Stimulated activated CD8-positive, alpha-beta memory T cell treated with anti-CD3 and anti-CD28 coated beads, Interleukin-7, amount 100 ng/mL, for 48 hours (primary cell): ENCODE results near the gene CLASP2.
"Not testable (repeated sequence)": the region's sequence is repeated elsewhere in the genome, so short reads cannot be mapped to it uniquely, and the experiment has no call there.

Experiments used
- DNase-seq, 2 donors: peaks; one replicate each; pipeline ENCODE4 v3.0.0-alpha.2; 2020; ENCODE audit warnings: low read depth in 1 of 2; ENCODE audit errors: extremely low read depth in 1 of 2

The CLASP2 gene

DNA sequence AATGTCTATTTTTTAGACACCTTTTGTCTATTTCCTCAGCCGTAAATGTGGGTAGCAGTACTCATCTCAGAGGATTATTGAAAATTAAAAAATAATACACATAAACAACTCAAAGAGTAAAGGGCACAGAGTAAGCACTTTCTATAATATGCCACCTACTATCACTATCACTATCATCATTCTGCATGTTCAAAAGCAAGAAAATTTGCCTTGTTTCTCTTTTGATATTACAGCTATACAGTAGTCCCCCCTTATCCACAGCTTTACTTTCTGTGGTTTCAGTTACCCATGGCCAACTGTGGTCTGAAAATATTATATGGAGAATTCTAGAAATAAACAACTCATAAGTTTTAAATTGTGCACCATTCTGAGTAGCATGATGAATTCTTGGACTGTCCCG, 27.7 kb downstream of the CLASP2 start:
- no peak for DNase-seq

- DNase-seq = no peak
Observed at GRCh38 chr3:33687406-33688010, 30.5 kb downstream of the CLASP2 start.

DNA sequence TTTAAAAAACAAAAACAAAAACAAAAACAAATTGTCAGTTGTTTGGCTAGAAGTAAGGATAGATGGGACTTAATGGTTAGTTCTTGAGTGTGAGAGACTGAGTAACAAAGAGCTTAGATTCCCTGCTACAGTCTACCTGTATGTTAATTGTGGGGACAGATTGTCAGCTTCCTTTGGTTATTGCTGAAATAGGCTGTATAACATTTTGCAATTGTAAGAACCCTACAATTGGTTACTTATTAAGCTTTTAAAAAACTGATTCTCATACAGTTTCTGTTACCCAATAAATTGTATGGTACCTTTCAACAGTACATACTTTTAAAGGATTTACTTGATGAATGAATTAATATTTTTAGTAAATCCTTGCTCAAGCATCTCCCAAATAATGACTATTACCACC, 35.3 kb downstream of the CLASP2 start:
- DNase-seq = no peak

DNA sequence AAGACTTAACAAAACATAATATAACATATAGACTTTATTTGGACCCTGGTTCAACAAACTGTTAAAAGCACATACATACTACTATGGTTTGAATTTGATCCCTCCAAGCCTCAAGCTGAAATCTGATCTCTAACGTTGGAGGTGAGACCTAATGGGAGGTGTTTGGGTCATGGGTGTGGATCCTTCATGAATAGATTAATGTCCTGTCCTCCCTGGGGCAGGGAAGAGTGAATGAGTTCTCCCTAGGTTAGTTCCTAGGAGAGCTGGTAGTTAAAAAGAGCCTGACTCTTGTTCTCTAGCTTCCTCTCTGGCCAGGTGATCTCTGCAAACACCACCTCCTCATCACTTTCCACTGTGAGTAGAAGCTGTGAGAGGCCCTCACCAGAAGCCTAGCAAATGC, 36.4 kb downstream of the CLASP2 start:
- DNase-seq = no peak

DNA sequence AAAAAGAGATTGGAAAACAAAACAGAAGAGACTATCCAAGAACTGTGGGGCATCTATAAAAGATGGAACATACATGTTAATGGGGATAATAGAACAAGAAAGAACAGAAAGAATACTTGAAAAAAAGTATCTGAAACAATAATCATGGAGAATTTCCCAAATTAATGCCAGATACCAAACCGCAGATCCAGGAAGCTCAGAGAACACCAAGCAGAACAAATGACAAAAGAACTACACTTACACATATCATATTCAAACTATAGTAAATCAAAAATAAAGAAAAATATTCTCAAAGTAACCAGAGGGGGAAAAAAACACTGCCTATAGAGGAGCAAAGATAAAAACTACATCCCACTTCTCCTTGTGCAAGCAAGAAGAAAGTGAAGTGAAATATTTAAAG, 40.0 kb downstream of the CLASP2 start:
- no peak for DNase-seq

DNA sequence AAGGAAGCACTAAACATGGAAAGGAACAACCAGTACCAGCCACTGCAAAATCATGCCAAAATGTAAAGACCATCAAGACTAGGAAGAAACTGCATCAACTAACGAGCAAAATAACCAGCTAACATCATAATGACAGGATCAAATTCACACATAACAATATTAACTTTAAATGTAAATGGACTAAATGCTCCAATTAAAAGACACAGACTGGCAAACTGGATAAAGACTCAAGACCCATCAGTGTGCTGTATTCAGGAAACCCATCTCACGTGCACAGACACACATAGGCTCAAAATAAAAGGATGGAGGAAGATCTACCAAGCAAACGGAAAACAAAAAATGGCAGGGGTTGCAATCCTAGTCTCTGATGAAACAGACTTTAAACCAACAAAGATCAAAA, 44.6 kb downstream of the CLASP2 start:
- not testable (repeated sequence) for DNase-seq

- no peak for DNase-seq
Observed at GRCh38 chr3:33668618-33669017, 49.4 kb downstream of the CLASP2 start.

- DNase-seq = no peak
Observed at GRCh38 chr3:33665294-33665693, 52.8 kb downstream of the CLASP2 start.

DNA sequence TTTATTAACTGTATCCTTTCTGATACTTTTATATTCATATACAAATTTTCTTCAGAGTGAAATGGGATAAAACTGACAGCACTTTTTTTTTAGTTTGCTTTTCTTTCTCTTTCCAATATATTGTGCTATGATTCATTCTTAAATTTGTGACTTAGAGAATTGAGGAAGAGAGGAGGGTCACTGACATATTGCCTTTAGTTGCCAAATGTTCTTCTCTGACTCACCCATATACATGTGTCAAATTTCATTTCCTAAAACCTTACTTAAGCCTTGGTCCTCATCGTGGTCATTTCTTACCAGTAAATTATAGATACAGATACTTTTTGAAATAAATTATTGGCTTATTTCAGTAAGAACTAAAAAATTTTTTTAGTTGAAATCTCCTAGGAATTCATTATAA, 53.9 kb downstream of the CLASP2 start:
- DNase-seq = no peak

DNA sequence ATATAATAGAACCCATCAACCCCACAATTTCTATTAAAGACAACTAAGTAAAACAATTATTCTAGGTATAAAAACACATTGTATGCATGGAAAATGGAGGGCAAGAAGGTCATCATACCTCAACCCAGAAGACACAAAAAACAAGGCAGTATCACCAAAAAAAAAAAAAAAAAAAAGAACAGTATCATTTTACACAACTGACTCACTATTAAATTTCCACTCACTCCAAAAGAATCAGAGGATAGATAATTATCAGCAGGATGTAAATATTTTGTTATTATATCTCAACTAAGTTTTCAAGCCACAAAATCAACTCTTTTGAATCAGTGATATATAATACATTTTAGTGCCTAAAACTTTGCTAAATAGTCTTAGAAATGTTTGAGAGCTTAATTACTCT, 55.0 kb downstream of the CLASP2 start:
- DNase-seq = no peak

GRCh38 chr3:33659856-33660434, 58.1 kb downstream of the CLASP2 start:
- no peak for DNase-seq

DNA sequence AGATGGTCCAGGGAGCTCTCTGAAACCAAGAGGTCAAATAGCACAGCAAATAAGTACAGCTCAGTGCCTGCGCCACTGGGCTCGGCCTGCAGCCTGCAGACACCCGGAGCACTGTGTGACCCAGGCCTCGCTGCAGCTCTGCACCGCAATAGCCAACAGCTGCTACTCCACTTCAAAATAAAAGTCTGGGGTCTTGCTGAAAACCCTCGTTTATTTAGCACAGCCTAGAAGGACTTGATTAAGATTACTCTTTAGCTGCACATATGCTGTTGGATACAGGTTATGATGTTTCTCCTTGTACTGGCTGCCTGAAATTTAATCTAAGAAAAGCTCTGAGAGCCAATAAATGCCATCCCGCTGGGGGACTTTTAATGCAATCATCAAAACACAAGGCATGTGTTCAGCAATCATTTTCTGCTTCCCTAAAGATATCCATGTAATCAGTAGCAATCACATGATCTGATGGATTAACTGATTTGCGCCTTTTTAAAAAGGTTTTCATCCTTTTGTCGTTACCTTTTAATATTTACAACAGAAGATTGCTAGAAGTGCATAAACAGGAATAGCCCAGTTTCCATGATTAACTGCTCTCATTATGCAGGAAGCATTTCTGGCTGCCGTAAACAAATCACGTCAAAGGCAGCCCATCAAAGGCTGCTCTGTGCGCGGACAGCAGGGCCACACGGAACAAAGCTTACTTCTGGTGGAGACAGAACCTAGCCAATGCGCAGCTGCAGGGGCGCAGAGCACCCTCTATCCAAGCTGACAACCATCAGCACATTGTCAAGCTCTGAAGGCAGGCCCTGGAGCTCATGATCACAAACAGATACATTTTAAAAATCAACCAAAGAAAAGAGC, 58.8 kb downstream of the CLASP2 start:
- DNase-seq = no peak

- no peak for DNase-seq
Observed at GRCh38 chr3:33658621-33658990, 59.4 kb downstream of the CLASP2 start.

- no peak for DNase-seq
Observed at GRCh38 chr3:33658039-33658438, 60.0 kb downstream of the CLASP2 start.

DNA sequence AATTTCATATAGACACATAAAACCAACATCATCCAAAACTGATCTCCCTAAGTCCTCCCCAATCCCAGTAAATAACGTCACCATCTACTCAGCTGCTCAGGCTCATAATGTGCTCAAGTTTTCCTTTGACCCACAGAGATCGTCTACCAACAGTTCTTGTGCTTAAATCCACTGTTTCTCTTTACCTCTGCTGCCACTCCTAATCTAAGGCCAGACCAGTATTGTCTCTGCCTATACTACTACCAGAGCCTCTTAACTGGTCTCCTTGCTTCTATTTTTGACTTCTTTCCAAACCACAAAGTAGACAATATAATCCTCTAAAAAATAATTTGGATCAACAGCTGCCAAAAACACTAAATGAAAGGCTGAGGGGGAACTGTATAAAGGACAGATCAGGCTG, 65.3 kb downstream of the CLASP2 start:
- no peak for DNase-seq

DNA sequence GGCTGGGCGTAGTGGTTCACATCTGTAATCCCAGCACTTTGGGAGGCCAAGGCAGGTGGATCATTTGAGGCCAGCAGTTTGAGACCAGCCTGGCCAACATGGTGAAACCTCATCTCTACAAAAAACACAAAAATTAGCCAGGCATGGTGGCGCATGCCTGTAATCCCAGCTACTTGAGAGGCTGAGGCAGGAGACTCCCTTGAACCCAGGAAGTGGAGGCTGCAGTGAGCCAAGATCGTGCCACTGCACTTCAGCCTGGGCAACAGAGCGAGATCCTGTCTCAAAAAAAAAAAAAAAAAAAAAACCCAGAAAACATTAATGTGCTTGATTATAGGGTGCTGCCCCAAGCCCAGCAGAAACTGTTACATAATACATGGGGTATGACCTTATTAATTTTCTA, 67.0 kb downstream of the CLASP2 start:
- not testable (repeated sequence) for DNase-seq

DNA sequence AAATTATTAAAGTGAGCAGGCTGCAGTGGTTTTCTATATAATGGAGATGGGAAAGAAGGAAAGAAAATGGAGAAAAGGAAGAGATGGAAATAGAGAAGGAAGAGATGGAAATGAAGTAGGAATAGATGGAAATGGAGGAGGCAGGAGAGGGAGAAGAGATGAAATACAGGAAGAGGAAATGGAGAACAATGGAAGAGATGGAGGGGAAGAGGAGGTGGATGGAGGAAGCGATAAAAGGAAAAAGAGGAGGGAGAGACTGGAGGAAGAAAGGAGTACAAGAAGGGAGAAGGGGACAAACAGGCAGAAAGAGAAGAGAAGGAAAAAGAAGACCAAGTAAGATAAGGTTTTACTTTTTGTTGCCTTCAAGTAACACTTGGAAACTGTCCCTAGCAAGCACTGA, 67.6 kb downstream of the CLASP2 start:
- no peak for DNase-seq

DNA sequence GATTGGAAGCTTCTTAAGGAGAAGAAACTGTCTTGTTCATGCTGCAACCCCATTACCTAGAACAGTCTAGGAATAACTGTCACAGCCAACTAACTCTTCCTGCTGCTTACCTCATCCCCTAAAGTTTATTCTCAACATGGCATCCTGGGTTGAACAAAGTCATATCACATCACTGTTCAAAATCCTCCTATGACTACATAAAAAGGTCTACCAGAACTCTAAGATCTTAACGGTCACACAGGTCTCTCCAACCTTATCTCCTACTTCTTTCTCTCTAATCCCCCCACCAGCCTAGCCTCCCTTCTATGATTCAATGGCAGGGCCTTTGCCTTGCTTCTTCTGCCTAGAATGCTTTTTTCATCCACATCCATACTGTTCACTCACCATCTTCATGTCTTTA, 69.3 kb downstream of the CLASP2 start:
- no peak for DNase-seq

GRCh38 chr3:33646406-33646805, 71.6 kb downstream of the CLASP2 start:
- DNase-seq = no peak

GRCh38 chr3:33645060-33645647, 72.9 kb downstream of the CLASP2 start:
- DNase-seq = no peak

DNA sequence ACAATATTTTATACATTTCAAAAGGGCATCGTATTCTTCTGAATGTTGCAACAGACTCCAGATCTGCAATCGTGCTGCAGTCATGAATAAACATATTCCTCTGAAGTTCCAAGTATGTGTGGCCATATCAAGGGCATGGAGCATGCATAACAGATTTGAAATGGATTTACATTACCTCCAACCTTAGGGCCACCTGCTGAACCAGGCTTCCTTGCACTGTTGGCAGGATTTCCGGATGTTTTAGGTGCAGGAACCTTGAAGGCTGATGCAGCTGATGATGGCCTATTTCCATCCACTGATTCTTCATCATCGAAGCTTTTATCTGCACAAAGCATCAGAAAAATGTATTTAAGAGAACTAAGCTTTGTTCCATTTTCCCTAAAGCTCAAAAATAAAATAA, 73.5 kb downstream of the CLASP2 start:
- no peak for DNase-seq

DNA sequence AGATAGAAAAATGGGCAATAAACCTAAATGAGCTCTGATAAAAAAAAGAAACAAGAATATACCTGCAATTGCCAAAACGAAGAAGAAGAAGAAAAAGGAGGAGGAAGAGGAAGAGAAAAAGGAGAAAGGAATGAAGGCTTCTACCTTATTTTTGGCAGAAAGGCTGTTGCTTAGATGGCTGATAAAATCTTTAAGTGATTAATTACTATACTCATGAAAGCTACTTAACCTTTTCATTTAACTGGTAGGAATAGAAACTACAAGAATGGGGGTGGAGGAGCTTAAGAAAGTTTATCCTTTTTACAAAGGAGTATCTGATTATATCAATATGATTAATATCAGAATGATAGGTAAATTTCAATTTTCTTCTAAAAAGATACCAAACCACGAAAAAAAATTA, 75.2 kb downstream of the CLASP2 start:
- DNase-seq = no peak
